Measurements from ENCODE around the gene PRKRA. TPM values are rescaled to one million over a fixed set of nuclear protein-coding genes. Genes with fewer than 3 reads are reported as not detected.
"Not testable (repeated sequence)": the region's sequence is repeated elsewhere in the genome, so short reads cannot be mapped to it uniquely, and the experiment has no call there.

Gene PRKRA
- total RNA-seq, 2 donors from 2014 or later, result 56.7 to 75.2 TPM

DNA sequence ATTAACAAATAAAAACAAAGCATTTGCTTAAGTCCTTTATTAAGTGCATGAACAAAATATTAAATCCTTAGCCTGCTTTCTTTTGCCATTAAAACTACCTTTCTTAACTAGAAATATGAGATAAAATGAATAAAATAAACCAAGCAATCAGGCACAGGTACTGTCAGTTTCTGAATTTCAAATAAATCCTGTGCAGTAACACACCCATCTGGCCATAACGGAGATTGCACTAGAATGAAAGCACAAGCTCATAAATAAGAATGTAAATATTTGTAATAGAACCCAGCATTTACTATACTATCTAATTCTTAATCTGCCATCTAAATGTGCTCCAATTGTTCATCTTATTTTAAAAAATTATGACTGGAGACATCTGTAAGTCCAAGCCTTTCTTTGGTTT lies 31.9 kb downstream of the PRKRA start:
- ATAC-seq (replicated peaks in 1 of 2) (no peak), DNase-seq (no peak)

DNA sequence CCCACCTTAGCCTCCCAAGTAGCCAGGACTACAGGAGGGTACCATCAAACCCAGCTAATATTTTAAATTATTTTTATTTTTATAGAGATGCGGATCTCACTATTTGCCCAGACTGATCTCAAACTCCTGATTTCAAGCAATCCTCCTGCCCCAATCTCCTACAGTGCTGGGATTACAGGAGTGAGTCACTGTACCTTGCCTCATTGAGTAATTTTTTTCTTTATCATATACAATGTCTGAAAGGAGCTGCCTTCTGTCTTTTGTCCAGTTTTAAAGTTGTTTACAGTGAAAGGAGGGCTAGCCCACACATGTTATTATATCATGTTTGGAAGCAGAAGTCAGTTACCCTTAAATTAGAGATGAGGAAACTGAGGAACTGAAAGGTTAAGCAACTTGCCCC lies 32.5 kb downstream of the PRKRA start:
- peaks cover 0 to 2% of the 10 kb centered on the region in 2 donors for H3K9me3 Mint-ChIP-seq
- H3K27ac Mint-ChIP-seq, result no peak overlapping the region
- no peaks in the 10 kb centered on the region for H3K27me3 Mint-ChIP-seq (ENCODE audit: low read depth)
- no peaks in the 10 kb centered on the region for H3K36me3 Mint-ChIP-seq (ENCODE audit: insufficient read depth in 2 of 2)
- no peak for DNase-seq
- ATAC-seq (replicated peaks in 1 of 2), result no peak
- H3K4me1 Mint-ChIP-seq (ENCODE audit: low read depth), result peaks cover 22% of the 10 kb centered on the region
- no peak overlapping the region for H3K4me3 Mint-ChIP-seq

More for the DNA sequence above, 31.9 kb downstream of the PRKRA start:
- Mint-ChIP-seq H3K4me3 (no peak overlapping the region), H3K36me3 (ENCODE audit: insufficient read depth in 2 of 2) (no peaks in the 10 kb centered on the region), H3K27ac (no peak overlapping the region), H3K9me3 (peaks cover 0 to 2% of the 10 kb centered on the region in 2 donors), H3K4me1 (ENCODE audit: low read depth) (peaks cover 21% of the 10 kb centered on the region), H3K27me3 (ENCODE audit: low read depth) (no peaks in the 10 kb centered on the region)

DNA sequence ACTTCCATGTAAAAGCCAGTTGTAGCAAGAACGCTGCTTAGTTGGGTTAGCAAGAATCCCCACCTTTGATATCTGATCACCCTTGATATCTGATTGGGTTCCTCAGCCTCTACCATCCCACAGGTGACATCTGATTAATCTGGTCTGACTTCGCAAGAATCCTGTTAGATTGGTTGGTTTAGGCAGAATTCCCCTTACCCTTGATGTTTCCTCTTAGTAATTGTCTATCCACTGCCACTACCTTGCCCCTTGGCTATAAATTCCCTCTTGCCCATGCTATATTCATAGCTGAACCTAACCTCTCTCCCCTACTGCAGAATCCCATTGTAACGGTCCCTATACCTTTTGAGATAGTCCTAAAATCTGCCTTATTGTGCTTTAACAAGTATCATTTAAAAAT lies 33.1 kb downstream of the PRKRA start:
- ATAC-seq (replicated peaks in 1 of 2) (no peak), DNase-seq (no peak)
- H3K27me3 Mint-ChIP-seq (ENCODE audit: low read depth), result no peaks in the 10 kb centered on the region
- no peak overlapping the region for H3K4me3 Mint-ChIP-seq
- peaks cover 0 to 2% of the 10 kb centered on the region in 2 donors for H3K9me3 Mint-ChIP-seq
- no peaks in the 10 kb centered on the region for H3K36me3 Mint-ChIP-seq (ENCODE audit: insufficient read depth in 2 of 2)
- H3K27ac Mint-ChIP-seq, result no peak overlapping the region
- H3K4me1 Mint-ChIP-seq (ENCODE audit: low read depth), result peaks cover 22% of the 10 kb centered on the region

DNA sequence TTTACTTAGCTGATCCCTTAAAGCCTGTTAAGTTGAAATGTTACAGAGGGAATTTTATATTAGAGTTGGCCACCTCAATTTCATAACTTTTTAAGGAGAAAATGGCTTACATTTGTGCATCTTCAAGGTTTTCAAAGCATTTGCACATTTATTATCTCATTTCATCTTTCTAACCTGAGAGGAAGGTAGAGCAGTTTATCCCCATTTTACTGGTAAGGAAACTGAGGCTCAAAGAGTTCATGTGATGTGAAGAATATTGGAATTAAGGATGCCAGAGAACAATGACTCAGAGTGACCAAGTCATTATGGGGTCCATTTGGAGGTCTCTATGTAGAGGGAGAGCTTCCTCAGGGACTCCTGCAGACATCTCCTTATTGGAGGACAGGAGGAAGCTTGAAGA lies 35.0 kb downstream of the PRKRA start:
- H3K27ac Mint-ChIP-seq, result no peak overlapping the region
- H3K36me3 Mint-ChIP-seq (ENCODE audit: insufficient read depth in 2 of 2), result no peaks in the 10 kb centered on the region
- DNase-seq, result no peak
- H3K4me3 Mint-ChIP-seq, result no peak overlapping the region
- H3K9me3 Mint-ChIP-seq, result no peaks in the 10 kb centered on the region
- no peaks in the 10 kb centered on the region for H3K27me3 Mint-ChIP-seq (ENCODE audit: low read depth)
- no peak for ATAC-seq (replicated peaks in 1 of 2)
- peaks cover 22% of the 10 kb centered on the region for H3K4me1 Mint-ChIP-seq (ENCODE audit: low read depth)

DNA sequence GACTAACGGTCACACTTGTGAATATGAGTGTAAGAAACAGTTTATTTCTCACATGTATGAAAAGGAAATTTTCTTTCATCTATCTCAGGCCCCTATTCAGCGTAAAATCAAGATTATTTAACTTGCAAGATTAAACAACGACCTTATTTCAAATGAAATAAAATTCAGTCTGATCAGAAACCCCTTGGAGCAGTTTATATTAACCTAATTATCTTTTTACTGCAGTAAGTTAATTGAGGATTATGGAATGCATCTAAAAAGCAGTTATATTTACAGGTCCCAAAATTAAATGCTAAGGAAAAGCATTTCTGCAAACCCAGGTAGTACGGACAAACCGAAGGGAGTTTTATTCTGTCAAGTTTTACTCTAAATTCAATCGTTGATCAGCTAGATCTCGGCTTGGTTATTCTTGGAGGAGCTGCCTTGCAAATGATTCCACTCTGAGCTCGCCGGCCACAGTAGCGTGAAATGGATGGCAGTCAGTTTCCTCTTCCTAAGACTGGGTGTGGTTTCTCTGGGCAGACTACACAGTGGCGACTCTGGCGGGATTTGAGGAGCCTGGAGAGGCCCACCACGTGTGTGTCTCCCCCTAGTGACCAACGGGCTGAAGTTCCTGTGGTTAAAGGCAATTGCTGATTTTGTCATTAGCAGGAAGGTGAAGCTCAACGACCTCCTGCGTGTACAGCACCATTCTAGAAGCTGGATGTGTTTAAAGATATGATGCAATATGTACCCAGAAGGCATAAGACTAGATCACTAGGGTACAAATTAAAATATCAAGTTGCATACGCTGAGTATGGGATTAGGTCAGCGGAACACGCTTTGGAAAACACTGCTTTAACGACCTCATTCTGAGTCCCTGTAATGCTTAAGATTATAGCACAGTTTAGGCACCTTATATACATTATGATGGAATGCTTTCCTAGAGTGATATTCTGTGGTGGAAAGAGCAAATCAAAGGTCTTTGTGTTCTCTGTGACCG lies 36.4 kb downstream of the PRKRA start:
- DNase-seq, result peak; percentile 85 to 87
- H3K4me3 Mint-ChIP-seq, result peak overlapping the region; percentile 97 to 99
- peak overlapping the region; percentile 96 for H3K27ac Mint-ChIP-seq
- H3K27me3 Mint-ChIP-seq (ENCODE audit: low read depth), result no peaks in the 10 kb centered on the region
- no peaks in the 10 kb centered on the region for H3K9me3 Mint-ChIP-seq
- peaks cover 18% of the 10 kb centered on the region for H3K4me1 Mint-ChIP-seq (ENCODE audit: low read depth)
- peak; percentile 80 to 84 for ATAC-seq (replicated peaks in 1 of 2)
- no peaks in the 10 kb centered on the region for H3K36me3 Mint-ChIP-seq (ENCODE audit: insufficient read depth in 2 of 2)

DNA sequence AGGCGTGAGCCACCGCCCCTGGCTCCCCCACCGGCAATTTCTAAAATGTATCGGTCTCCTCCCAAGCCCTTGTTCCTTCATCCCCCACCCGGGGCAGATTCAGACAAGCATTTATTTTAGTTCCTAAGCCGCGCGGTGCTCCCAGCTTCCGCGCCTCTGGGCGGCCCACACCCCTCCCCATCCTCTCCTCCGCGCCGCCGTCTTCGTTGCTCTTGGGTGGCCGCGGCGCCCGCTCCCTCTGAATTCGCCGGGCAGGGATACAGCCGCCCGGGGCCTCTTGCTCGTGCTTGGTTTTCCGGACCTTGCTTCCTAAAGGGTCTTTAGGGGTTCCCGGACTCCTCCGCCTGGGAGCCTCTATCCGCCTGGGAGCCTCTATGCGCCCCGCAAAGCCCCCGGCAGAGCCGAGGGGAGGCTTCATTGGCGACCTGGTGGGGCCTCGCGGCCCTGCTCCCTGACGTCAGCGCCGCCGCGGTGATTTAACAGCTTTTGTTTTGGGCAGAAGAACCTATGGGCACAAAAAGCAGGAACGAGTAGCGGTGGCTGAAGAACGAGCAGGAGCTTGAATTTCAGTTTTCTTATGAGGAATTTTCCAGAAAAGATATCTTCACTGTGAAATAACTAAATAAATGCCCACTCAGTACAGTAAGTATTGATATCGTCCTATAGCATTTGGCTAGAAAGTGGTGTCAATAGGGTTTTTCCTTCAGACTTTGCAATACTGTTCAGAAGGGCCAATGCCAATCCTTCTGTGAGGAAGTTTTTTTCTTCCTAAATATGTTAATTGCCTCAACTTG lies 37.3 kb downstream of the PRKRA start:
- Mint-ChIP-seq H3K4me1 (ENCODE audit: low read depth) (peaks cover 14% of the 10 kb centered on the region), H3K9me3 (no peaks in the 10 kb centered on the region), H3K27me3 (ENCODE audit: low read depth) (no peaks in the 10 kb centered on the region), H3K27ac (peak overlapping the region; percentile 96), H3K4me3 (peak overlapping the region; percentile 97 to 99), H3K36me3 (ENCODE audit: insufficient read depth in 2 of 2) (no peaks in the 10 kb centered on the region)
- ATAC-seq (replicated peaks in 1 of 2) (peak; percentile 86 to 87), DNase-seq (peak; percentile 82 to 83)

DNA sequence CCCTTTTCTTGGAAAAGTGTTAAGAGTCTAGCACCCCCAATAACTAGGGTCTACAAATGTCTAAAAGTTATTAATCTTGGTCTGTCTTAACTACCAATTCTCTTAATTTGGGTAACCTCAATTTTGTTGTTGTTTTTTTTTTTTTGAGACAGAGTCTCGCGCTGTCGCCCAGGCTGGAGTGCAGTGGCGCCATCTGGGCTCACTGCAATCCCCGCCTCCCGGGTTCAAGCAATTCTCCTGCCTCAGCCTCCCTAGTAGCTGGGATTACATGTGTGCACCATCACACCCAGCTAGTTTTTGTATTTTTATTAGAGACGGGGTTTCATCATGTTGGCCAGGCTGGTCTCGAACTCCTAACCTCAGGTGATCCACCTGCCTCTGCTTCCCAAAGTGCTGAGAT lies 38.5 kb downstream of the PRKRA start:
- H3K27me3 Mint-ChIP-seq (ENCODE audit: low read depth); H3K9me3 Mint-ChIP-seq; DNase-seq; H3K36me3 Mint-ChIP-seq (ENCODE audit: insufficient read depth in 2 of 2); H3K27ac Mint-ChIP-seq; ATAC-seq (replicated peaks in 1 of 2): not testable (repeated sequence)
- Mint-ChIP-seq H3K4me1 (ENCODE audit: low read depth) (peaks cover 14% of the 10 kb centered on the region), H3K4me3 (peak overlapping the region; percentile 97 to 99)

DNA sequence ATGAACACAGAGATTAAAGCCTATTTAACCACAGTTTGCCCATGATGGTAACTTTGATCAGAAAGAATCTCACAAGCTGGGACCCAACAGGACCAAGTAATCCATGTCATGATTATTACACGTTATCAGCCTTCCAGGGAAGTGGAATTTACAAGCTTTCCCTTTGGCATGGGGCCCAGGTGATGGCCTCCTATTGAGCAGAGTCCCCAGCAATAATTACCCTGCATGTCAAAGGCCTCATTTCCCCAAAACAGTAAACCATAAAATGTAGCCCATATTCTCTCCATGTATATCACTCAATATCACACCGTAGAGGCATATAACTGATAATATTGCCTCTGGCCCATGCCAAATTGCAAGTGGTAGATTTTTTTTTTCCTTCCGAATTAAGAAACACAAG lies 38.9 kb downstream of the PRKRA start:
- Mint-ChIP-seq H3K36me3 (ENCODE audit: insufficient read depth in 2 of 2) (no peaks in the 10 kb centered on the region), H3K4me3 (no peak overlapping the region)
- no peak for ATAC-seq (replicated peaks in 1 of 2)

DNA sequence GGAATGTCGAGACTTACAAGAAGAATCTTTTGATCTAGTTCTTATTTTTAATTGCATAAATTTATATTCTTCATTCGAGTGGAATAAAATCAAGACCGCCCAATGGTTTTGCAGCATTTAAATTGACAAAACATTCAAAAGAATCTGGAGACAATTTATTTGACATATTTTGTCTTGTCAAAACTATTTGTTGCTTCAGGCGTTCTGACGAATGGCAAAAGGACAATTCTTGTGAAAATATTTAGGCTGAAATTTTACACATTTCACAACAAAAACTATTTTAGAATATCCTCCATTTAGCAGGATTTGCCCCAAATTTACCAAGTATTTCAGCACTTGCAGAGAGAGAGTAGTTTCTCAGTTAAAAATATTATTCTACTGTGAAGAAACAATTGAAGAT lies 41.7 kb downstream of the PRKRA start:
- no peak for DNase-seq
- peaks cover 7% of the 10 kb centered on the region for H3K4me1 Mint-ChIP-seq (ENCODE audit: low read depth)
- no peaks in the 10 kb centered on the region for H3K9me3 Mint-ChIP-seq
- H3K4me3 Mint-ChIP-seq, result no peak overlapping the region
- no peaks in the 10 kb centered on the region for H3K27me3 Mint-ChIP-seq (ENCODE audit: low read depth)
- no peaks in the 10 kb centered on the region for H3K36me3 Mint-ChIP-seq (ENCODE audit: insufficient read depth in 2 of 2)
- no peak for ATAC-seq (replicated peaks in 1 of 2)
- H3K27ac Mint-ChIP-seq, result no peak overlapping the region

More for the DNA sequence above, 38.9 kb downstream of the PRKRA start:
- Mint-ChIP-seq H3K27me3 (ENCODE audit: low read depth) (no peaks in the 10 kb centered on the region), H3K9me3 (no peaks in the 10 kb centered on the region), H3K27ac (no peak overlapping the region), H3K4me1 (ENCODE audit: low read depth) (peaks cover 14% of the 10 kb centered on the region)
- no peak for DNase-seq

DNA sequence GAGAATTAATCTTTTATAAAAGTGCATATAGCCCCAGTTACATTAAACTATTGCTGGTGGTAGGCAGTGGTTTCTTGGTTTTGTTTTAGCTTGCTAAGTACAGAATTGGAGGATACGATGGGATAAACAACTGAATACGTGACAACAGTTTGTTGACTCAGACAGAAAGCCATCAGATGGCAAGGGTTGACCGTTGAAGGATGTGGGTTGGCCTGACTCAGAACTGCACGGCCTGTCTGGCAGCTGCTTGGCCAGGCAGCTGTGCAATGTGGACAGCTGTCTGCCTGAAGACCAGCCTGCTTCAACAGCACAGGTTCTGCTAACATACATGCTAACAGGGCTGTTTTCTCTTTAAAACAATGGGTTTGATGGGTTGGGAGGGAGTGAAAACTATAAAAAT lies 46.6 kb downstream of the PRKRA start:
- peak; percentile 47 to 61 for DNase-seq
- Mint-ChIP-seq H3K4me3 (peak overlapping the region; percentile 18 to 48), H3K4me1 (ENCODE audit: low read depth) (peaks cover 14% of the 10 kb centered on the region), H3K36me3 (ENCODE audit: insufficient read depth in 2 of 2) (no peaks in the 10 kb centered on the region), H3K27ac (no peak overlapping the region), H3K27me3 (ENCODE audit: low read depth) (peaks cover 17% of the 10 kb centered on the region), H3K9me3 (no peaks in the 10 kb centered on the region)
- peak; percentile 95 to 98 for ATAC-seq (replicated peaks in 1 of 2)

DNA sequence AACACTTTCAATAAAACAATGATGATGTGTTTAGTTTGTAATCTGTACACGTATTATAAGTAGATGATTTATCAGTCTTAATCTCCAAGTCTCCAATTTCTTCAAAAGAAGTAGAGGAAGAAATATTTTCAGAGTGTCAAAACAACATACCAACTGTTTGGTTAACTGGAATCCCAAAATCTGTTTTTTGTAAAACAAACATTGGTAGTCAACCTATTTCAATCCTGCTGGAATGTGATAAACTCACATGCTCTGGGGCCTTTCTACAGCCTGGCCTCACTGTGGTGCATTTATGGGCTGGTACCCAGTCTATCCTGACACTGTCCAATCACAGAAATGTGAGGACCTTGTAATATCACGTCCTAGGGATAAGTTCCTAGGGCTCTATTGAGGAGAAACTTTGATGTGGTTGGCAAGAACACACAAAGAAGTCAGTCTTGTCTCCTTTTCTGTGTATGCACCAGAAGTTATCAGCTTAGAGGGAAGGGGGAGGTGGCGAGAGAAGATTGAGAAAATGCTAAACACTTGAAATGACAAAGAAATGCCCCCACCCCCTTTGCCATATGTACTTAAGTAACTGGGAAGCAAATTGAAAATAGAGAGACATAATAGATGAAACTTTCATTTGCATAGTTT lies 47.2 kb downstream of the PRKRA start:
- Mint-ChIP-seq H3K4me1 (ENCODE audit: low read depth) (peaks cover 14% of the 10 kb centered on the region), H3K27me3 (ENCODE audit: low read depth) (peaks cover 17% of the 10 kb centered on the region), H3K9me3 (no peaks in the 10 kb centered on the region), H3K27ac (peak overlapping the region; percentile 73), H3K4me3 (peak overlapping the region; percentile 18 to 48), H3K36me3 (ENCODE audit: insufficient read depth in 2 of 2) (no peaks in the 10 kb centered on the region)
- no peak for DNase-seq
- ATAC-seq (replicated peaks in 1 of 2), result peak; percentile 23 to 27

DNA sequence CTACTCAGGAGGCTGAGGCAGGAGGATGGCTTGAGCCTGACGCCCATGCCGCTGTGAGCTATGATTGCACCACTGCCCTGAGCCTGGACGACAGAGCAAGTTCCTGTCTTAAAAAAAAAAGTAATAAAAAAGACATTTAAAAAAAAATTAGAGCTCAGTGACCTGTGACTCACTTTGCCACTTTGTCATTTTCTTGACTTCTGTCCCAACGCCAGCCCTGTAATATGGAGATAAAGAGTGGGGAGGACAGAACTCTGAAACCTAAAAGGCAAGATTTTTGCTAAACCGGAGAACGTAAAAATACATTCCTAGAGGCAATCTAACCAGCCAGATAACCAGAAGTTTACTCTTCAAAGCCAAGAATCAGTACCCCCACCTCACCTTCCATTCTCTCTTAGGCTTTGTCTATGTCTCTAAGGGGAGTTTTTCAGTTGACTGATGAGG lies 49.0 kb downstream of the PRKRA start:
- H3K27ac Mint-ChIP-seq, result no peak overlapping the region
- ATAC-seq (replicated peaks in 1 of 2), result no peak
- H3K36me3 Mint-ChIP-seq (ENCODE audit: insufficient read depth in 2 of 2), result no peaks in the 10 kb centered on the region

More for the DNA sequence above, 49.0 kb downstream of the PRKRA start:
- H3K9me3 Mint-ChIP-seq, result no peaks in the 10 kb centered on the region
- no peak overlapping the region for H3K4me3 Mint-ChIP-seq
- peaks cover 14% of the 10 kb centered on the region for H3K4me1 Mint-ChIP-seq (ENCODE audit: low read depth)
- DNase-seq, result no peak
- H3K27me3 Mint-ChIP-seq (ENCODE audit: low read depth), result peaks cover 17% of the 10 kb centered on the region

Measured in activated T-cell treated with anti-CD3 and anti-CD28 coated beads, Interleukin-2, amount 50 U/mL, for 72 hours (primary cell).